GM18858 (cell line): Measurements from ENCODE around the gene CCN5.

Source experiments
- ATAC-seq: cut with Tn5 transposase; IDR thresholded peaks from one replicate; pipeline ENCODE4 v1.9.1; 2021; ENCODE audit not compliant: unreplicated experiment

CCN5 gene

GRCh38 chr20:44715499-44716308 lies 535 bp downstream of the CCN5 start:
- ATAC-seq = no peak

- ATAC-seq = no peak
Observed at GRCh38 chr20:44716309-44717106, 1.3 kb downstream of the CCN5 start.

DNA sequence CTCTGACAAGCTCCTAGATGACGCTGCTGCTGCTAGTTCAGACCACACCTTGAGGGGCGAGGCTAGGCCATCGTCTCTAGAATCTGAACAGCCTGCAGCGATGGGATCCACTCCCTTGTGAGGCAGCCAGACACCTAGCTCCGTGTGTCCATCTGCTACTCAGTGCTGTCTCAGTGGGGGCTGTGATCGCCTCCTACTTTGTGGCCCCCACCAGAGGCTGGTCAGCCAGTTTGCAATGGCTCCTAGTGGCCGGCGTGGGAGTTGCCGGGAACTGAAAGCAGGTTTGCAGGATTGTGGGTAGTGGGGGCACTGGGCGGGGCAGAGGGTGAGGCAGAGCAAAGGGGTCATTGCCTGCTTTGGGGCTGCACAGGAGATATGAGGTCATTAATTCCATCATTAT lies 2.8 kb downstream of the CCN5 start:
- no peak for ATAC-seq

DNA sequence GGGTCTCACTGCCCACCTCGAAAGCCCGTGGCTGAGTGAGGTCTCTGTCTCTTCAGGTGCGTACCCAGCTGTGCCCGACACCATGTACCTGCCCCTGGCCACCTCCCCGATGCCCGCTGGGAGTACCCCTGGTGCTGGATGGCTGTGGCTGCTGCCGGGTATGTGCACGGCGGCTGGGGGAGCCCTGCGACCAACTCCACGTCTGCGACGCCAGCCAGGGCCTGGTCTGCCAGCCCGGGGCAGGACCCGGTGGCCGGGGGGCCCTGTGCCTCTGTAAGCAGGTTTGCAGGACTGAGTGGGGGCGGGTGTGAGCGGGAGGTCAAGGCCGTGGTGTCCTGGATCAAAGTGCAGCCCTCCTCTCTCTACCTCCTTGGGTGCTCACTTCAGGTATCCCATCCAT lies 4.7 kb downstream of the CCN5 start:
- no peak for ATAC-seq

- no peak for ATAC-seq
Observed at GRCh38 chr20:44720621-44720996, 5.4 kb downstream of the CCN5 start.

DNA sequence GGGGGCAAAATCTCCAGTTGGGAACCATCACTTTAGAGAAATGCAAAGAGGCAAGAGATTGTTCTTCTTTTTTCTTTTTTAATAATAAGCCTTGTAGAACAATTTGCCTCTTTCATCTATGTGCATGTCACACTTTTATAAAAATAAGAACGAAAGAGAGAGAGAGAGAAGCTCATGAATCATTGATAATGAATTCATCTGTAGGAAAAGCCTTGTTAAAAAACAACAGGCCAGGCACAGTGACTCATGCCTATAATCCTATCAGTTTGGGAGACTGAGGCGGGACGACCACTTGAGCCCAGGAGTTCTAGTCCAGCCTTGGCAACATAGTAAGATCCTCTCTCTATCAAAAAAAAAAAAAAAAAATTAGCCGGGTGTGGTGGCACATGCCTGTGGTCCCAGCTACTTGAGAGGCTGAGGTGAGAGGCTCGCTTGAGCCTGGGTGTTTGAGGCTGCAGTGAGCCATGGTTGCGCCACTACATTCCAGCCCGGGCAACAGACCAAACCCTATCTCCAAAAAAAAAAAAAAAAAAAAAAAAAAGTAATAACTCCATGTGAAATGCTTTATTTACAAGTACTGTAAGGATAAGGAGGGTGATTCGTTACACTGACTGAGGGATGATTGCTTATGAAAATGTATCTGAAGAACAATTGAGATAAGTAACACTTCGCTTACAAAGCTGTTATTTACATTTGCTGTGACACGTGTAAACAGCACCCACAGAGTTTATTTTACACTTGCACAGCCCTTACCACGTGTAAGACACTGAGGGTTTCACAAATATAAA lies 6.0 kb downstream of the CCN5 start:
- no peak for ATAC-seq

DNA sequence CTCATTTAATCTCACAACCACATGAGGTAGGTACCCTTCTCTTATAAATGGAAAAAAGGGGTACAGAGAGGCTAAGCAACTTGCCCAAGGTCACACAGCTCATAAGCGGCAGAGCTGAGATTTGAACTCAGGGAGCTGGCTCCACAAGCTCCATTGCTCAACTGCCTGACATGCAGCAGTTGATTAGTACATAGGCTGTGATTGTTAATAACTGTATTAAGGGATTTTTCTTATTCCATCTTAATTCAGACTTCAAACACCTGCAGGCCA lies 6.6 kb downstream of the CCN5 start:
- ATAC-seq = no peak

GRCh38 chr20:44722990-44723389 lies 7.8 kb downstream of the CCN5 start:
- no peak for ATAC-seq

DNA sequence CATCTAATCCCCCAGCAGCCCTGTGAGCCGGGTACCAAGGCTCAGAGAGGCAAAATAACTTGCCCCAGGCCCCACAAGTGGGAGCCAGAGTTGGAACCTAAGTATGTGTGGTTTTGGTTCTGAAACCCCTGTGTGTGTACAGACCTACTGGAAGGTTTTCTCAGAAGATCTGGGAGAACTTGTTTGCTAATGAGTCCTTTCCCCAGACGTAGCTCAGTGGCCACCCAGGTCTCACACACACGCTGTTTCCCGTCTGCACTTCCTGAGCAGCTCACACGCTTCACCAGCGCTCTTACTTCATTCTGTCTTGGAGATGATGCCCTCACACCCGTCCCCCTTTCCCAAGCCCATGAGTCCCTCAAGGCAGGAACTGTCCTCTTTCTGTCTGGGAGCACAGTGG lies 8.2 kb downstream of the CCN5 start:
- no peak for ATAC-seq

GRCh38 chr20:44723798-44724362 lies 8.7 kb downstream of the CCN5 start:
- ATAC-seq = no peak

GRCh38 chr20:44724423-44725091 lies 9.4 kb downstream of the CCN5 start:
- no peak for ATAC-seq

DNA sequence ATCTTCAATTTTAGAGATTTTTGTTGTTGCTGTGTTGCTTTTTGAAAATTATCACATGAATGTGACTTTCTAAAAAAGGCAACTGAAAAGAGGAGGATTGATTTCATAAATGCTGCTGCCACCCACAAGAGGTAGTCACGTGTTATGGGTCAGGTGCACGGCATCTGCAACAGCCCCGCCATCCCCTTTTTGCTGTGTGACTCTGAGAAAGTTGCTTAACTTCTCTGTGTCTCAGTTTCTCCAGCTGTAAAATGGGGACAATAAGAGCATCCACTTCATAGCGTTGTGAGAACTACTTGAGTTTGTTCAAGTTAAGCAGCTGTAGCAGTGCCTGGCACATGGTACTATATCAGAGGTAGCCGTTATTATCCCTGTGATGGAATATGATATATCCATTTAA lies 10.7 kb downstream of the CCN5 start:
- ATAC-seq = no peak

- ATAC-seq = no peak
Observed at GRCh38 chr20:44727039-44727438, 11.9 kb downstream of the CCN5 start.

- ATAC-seq = no peak
Observed at GRCh38 chr20:44727651-44728050, 12.5 kb downstream of the CCN5 start.

DNA sequence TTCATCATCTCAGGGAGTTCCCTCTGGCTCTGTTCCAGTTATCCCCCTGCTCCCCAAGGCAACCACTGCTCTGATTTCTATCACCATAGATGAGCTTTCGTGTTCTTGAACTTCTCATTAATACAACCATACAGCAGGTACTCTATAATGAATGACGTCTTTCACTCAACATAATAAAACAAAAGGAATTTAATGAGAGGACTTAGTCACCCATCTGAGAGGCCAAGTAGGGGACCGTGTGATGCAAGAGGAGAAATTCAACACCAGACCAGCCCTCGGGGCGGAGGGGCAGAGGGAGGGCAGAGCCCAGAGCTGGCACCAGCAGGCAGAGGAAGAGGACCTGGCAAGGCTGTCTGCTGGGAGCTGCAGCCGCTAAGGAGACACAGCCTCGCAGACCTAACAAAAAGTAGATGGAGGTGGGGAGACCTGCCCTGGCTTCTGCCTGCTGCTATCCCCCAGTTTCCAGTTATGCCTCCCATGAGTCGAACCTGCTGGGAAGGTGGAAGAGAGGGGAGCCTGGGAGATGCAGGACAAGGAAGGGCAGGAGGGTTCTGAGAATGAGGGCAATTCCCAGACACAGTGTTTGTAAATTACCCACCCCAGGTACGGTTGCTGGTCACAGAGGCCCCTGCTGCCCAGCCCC lies 13.8 kb downstream of the CCN5 start:
- ATAC-seq = no peak

DNA sequence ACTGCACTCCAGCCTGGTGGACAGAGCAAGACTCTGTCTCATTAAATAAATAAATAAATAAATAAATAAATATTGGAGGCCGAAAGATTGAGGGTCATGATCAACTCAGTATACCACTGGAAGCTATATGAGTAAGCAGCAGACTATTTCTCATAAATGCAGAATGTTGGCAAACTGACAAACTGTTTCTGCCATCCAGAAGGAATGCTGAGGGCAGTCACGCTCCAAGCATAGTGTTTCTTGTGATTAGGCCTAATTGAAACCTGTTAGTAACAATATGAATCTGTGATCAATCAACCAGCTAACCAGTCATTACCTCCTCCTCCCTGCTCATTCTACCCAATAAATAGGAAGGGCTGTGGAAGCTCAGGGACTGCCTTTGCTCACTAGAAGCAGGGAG lies 15.3 kb downstream of the CCN5 start:
- no peak for ATAC-seq

DNA sequence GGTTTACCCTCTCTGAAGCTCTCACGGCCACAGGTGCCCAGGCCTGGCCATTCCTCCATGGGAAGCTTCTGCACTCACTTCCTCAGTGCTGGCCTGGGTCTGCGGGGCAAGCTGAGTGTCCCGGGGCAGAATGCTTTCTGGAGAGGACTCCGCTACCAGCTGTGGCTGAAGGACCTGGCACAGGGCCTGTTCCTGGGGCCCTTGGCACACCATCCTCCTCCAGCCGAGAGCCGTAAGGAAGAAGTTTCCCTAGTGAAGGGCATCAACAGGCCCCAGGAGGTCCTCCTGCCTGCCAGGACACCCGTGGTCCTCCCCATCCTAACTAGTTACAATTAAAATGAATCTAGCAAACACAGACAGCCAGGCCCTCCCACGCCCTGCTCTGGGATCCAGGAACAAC lies 16.5 kb downstream of the CCN5 start:
- no peak for ATAC-seq

- no peak for ATAC-seq
Observed at GRCh38 chr20:44732327-44732726, 17.2 kb downstream of the CCN5 start.

GRCh38 chr20:44733341-44734069 lies 18.3 kb downstream of the CCN5 start:
- no peak for ATAC-seq

DNA sequence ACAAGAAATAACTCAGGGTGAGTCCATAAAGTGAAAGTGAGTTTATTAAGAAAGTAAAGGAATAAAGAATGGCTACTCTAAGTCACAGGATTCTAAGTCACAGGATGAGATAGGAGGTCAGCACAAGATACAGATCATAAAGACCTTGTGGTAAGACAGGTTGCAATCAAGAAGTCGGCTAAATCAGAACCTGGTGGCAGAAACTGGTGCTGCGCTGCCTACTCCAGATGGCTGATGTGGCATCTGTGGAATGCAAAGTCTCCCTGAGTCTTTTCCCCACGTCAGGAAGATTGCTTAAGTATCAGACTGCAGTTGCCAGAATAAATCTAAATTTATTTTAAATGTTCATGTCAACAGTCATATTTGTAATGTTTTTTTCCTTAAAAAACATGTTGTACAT lies 19.8 kb downstream of the CCN5 start:
- no peak for ATAC-seq
